H1 (cell line): ENCODE data around the gene CSNK1G3. TPM values are rescaled to one million over a fixed set of nuclear protein-coding genes. Genes with fewer than 3 reads are reported as not detected.

Experiments
- CTCF ChIA-PET: fragments of 300-600 bp; sonication (Branson Sonifier 250); formaldehyde crosslinking; loops from one replicate; lab custom pipeline; 2021; ENCODE audit not compliant: partially characterized antibody; lab: Charles Lee
- POLR2A ChIA-PET: fragments of 300-600 bp; sonication (Branson Sonifier 250); formaldehyde crosslinking; loops from one replicate; lab custom pipeline; 2021; ENCODE audit warnings: inconsistent platforms; ENCODE audit not compliant: partially characterized antibody; lab: Charles Lee
- DNase-seq, 2 experiments: peaks; one replicate each; pipeline versions ENCODE4 v3.0.0 to v3.0.0-alpha.2; 2010 to 2022; ENCODE audit warnings: low spot score in 2 of 2, low read depth in 1 of 2, mixed read lengths in 1 of 2
- FAIRE-seq: peaks from 2 replicates; lab custom pipeline; 2011; peaks lifted over from hg19 to GRCh38; lab: Jason Lieb, UNC
- H2AFZ ChIP-seq: 2 replicates; pipeline ENCODE4 v1.8.1; 2012; ENCODE audit warnings: low read length, inconsistent platforms
- H2AK5ac ChIP-seq: 2 replicates; pipeline ENCODE4 v1.6.1; 2013; ENCODE audit warnings: low read depth, low read length
- H2BK120ac ChIP-seq: replicated peaks from 2 replicates; pipeline ENCODE3; 2013; ENCODE audit warnings: low read depth, low read length, inconsistent platforms
- H2BK12ac ChIP-seq: 2 replicates; pipeline ENCODE4 v1.6.1; 2013; ENCODE audit warnings: low read depth, low read length
- H2BK15ac ChIP-seq: 2 replicates; pipeline ENCODE4 v1.6.1; 2013; ENCODE audit warnings: low read length
- H2BK20ac ChIP-seq: 2 replicates; pipeline ENCODE4 v1.6.1; 2013; ENCODE audit warnings: low read length
- H2BK5ac ChIP-seq: 2 replicates; pipeline ENCODE4 v1.6.1; 2013; ENCODE audit warnings: low read depth, low read length
- H3K14ac ChIP-seq: 2 replicates; pipeline ENCODE4 v1.6.1; 2013; ENCODE audit warnings: inconsistent platforms; ENCODE audit not compliant: insufficient read length
- H3K18ac ChIP-seq: 2 replicates; pipeline ENCODE4 v1.6.1; 2013; ENCODE audit warnings: low read length; ENCODE audit errors: extremely low read depth
- H3K23ac ChIP-seq: 2 replicates; pipeline ENCODE4 v1.6.1; 2013; ENCODE audit warnings: inconsistent platforms; ENCODE audit not compliant: insufficient read length
- H3K23me2 ChIP-seq: 2 replicates; pipeline ENCODE4 v1.6.1; 2013; ENCODE audit warnings: low read depth, low read length
- H3K27ac ChIP-seq: 2 replicates; pipeline ENCODE4 v1.6.1; 2011; ENCODE audit warnings: low read depth, low read length, inconsistent platforms
- H3K27me3 ChIP-seq, 4 experiments: replicated peaks in 1 of 4; 1 replicate in 1 of 4; 2 replicates in 3 of 4; pipeline versions ENCODE4 v1.6.1 to v1.8.1; 2011 to 2013; ENCODE audit warnings: low read length in 3 of 4, mild to moderate bottlenecking in 3 of 4, inconsistent platforms in 2 of 4, mixed read lengths in 2 of 4, moderate library complexity in 1 of 4; ENCODE audit not compliant: control insufficient read depth in 3 of 4, insufficient read depth in 3 of 4; ENCODE audit errors: extremely low read depth in 1 of 4
- H3K36me3 ChIP-seq, 4 experiments: 2 replicates each; pipeline versions ENCODE4 v1.6.1 to v1.8.1; 2011 to 2013; ENCODE audit warnings: mild to moderate bottlenecking in 4 of 4, low read length in 3 of 4, moderate library complexity in 2 of 4, control low read depth in 1 of 4, inconsistent platforms in 1 of 4; ENCODE audit not compliant: insufficient read depth in 4 of 4, control insufficient read depth in 2 of 4
- H3K4ac ChIP-seq: replicated peaks from 2 replicates; pipeline ENCODE3; 2013; ENCODE audit warnings: low read length, low read depth, mixed read lengths, inconsistent platforms; ENCODE audit not compliant: insufficient read length
- H3K4me1 ChIP-seq, 4 experiments: replicated peaks in 1 of 4; 1 replicate in 1 of 4; 2 replicates in 3 of 4; pipeline versions ENCODE4 v1.6.1 to v1.8.1; 2011 to 2013; ENCODE audit warnings: low read length in 3 of 4, inconsistent platforms in 2 of 4, mixed read lengths in 1 of 4; ENCODE audit not compliant: insufficient read depth in 4 of 4, control insufficient read depth in 3 of 4
- H3K4me2 ChIP-seq, 2 experiments: 2 replicates each; pipeline versions ENCODE4 v1.6.1 to v1.8.1; 2011 to 2013; ENCODE audit warnings: low read depth in 2 of 2, low read length in 2 of 2, control low read depth in 1 of 2, inconsistent platforms in 1 of 2, mild to moderate bottlenecking in 1 of 2; ENCODE audit not compliant: insufficient read depth in 1 of 2
- H3K4me3 ChIP-seq, 4 experiments: fragments of 200-600, 300-600 bp in 1 of 4; sonication (generic), shearing (Covaris generic), sonication (Bioruptor Twin) in 1 of 4; 2 replicates each; pipeline versions ENCODE4 v1.5.1 to v1.8.1; 2011 to 2016; ENCODE audit warnings: low read length in 4 of 4, low read depth in 3 of 4, control low read depth in 2 of 4, inconsistent platforms in 2 of 4, mild to moderate bottlenecking in 2 of 4, mixed read lengths in 1 of 4, moderate library complexity in 1 of 4; ENCODE audit not compliant: insufficient read depth in 2 of 4; ENCODE audit errors: extremely low read depth in 1 of 4
- H3K56ac ChIP-seq: replicated peaks from 2 replicates; pipeline ENCODE3; 2013; ENCODE audit warnings: low read depth, mild to moderate bottlenecking, mixed read lengths, low read length, inconsistent platforms; ENCODE audit not compliant: insufficient read length
- H3K79me1 ChIP-seq: 2 replicates; pipeline ENCODE4 v1.6.1; 2013; ENCODE audit warnings: low read depth, low read length, control low read depth
- H3K79me2 ChIP-seq, 2 experiments: 2 replicates each; pipeline versions ENCODE4 v1.6.1 to v1.8.1; 2012 to 2013; ENCODE audit warnings: low read length in 2 of 2, mild to moderate bottlenecking in 2 of 2, inconsistent platforms in 1 of 2; ENCODE audit not compliant: insufficient read depth in 2 of 2, control insufficient read depth in 1 of 2
- H3K9ac ChIP-seq, 4 experiments: replicated peaks in 1 of 4; 1 replicate in 1 of 4; 2 replicates in 3 of 4; pipeline versions ENCODE4 v1.6.1 to v1.8.1; 2011 to 2013; ENCODE audit warnings: low read depth in 3 of 4, low read length in 3 of 4, control low read depth in 2 of 4, mild to moderate bottlenecking in 2 of 4, moderate library complexity in 2 of 4, inconsistent platforms in 1 of 4; ENCODE audit errors: extremely low read depth in 1 of 4
- H3K9me3 ChIP-seq, 2 experiments: 2 replicates each; pipeline versions ENCODE4 v1.6.1 to v1.8.1; 2012 to 2013; ENCODE audit warnings: mild to moderate bottlenecking in 2 of 2, moderate library complexity in 2 of 2, control low read depth in 1 of 2, inconsistent platforms in 1 of 2, low read depth in 1 of 2, low read length in 1 of 2, mixed read lengths in 1 of 2; ENCODE audit not compliant: insufficient read depth in 2 of 2
- H4K20me1 ChIP-seq, 2 experiments: replicated peaks in 1 of 2; 2 replicates each; pipeline versions ENCODE3 to v1.8.1; 2011 to 2013; ENCODE audit warnings: inconsistent platforms in 2 of 2, low read length in 2 of 2, mild to moderate bottlenecking in 1 of 2; ENCODE audit not compliant: insufficient read depth in 2 of 2, control insufficient read depth in 1 of 2
- H4K5ac ChIP-seq: 2 replicates; pipeline ENCODE4 v1.6.1; 2013; ENCODE audit warnings: low read length, low read depth, mixed read lengths, inconsistent platforms; ENCODE audit not compliant: insufficient read length
- H4K8ac ChIP-seq: 2 replicates; pipeline ENCODE4 v1.8.0; 2013; ENCODE audit warnings: mild to moderate bottlenecking, moderate library complexity, low read length, inconsistent platforms; ENCODE audit not compliant: insufficient read depth; ENCODE audit errors: extremely low read depth
- H4K91ac ChIP-seq: replicated peaks from 2 replicates; pipeline ENCODE3; 2013; ENCODE audit warnings: low read length, mixed read lengths, inconsistent platforms; ENCODE audit not compliant: insufficient read length
- CEBPB ChIP-seq: IDR thresholded peaks from 2 replicates; pipeline ENCODE4 v1.6.1; 2012; ENCODE audit warnings: low read depth, low read length
- HDAC2 ChIP-seq, 2 experiments: fragments of 300-600 bp in 1 of 2; sonication (generic) in 1 of 2; IDR thresholded peaks; 2 replicates each; pipeline ENCODE4 v1.6.1; 2011 to 2012; ENCODE audit warnings: low read depth in 2 of 2, low read length in 2 of 2, mild to moderate bottlenecking in 2 of 2, moderate library complexity in 2 of 2, borderline replicate concordance in 1 of 2, inconsistent platforms in 1 of 2
- SIN3A ChIP-seq, 2 experiments: IDR thresholded peaks in 1 of 2; conservative IDR thresholded peaks in 1 of 2; 2 replicates each; pipeline ENCODE4 v1.6.1; 2011 to 2012; ENCODE audit warnings: low read length in 2 of 2, improper control_type of control experiment in 1 of 2, low read depth in 1 of 2, mild to moderate bottlenecking in 1 of 2
- WGBS, 2 experiments: shearing (Covaris generic) in 1 of 2; methylation state at CpG; one replicate each; pipeline versions ENCODE4 v1.1.6 to v1.1.7; 2013 to 2015; ENCODE audit warnings: low lambda C conversion rate in 2 of 2, mixed read lengths in 2 of 2, inconsistent platforms in 1 of 2, low coverage in 1 of 2, missing lambda C conversion rate in 1 of 2; ENCODE audit not compliant: insufficient replicate concordance in 2 of 2, insufficient coverage in 1 of 2, insufficient read length in 1 of 2; ENCODE audit errors: extremely low coverage in 1 of 2, missing lambda C conversion rate in 1 of 2; 5-methylcytosine and 5-hydroxymethylcytosine counted together
- polyA plus RNA-seq, 7 experiments: library from polyadenylated mRNA; depleted of rRNA in 3 of 7; stranded (reverse) in 5 of 7; unstranded in 2 of 7; fragments of >200 nt in 5 of 7; fragments of 200-250 nt in 2 of 7; gene quantifications; 1 replicate in 5 of 7; 2 replicates in 1 of 7; 4 replicates in 1 of 7; pipeline versions ENCODE4 v1.2.1 to v1.2.3, GENCODE V29; 2011 to 2013; ENCODE audit warnings: missing spikeins in 2 of 7, mixed read lengths in 2 of 7
- total RNA-seq: library from RNA; stranded (reverse); fragmentation: NEBNext Ultra II Directional; extraction: Animal tissue kit (Norgen Biotek cat#: 25700); gene quantifications from 2 replicates; pipeline ENCODE4 v1.2.1, GENCODE V29; 2021

The CSNK1G3 gene
- total and polyA plus RNA-seq, 2 of the 8 experiments (the other 6 are each of a cell fraction or from before 2014, with no cell fraction given): 10.6 to 58.9 TPM

- Histone ChIP-seq H3K4ac (no peak overlapping the region), H3K56ac (no peak overlapping the region), H2BK120ac (no peak overlapping the region), H3K4me3 (no peak overlapping the region), H4K20me1 (no peaks in the 10 kb centered on the region), H2AK5ac (no peak overlapping the region), H3K79me2 (no peaks in the 10 kb centered on the region), H3K9me3 (no peaks in the 10 kb centered on the region), H3K4me2 (no peak overlapping the region), H3K18ac (no peak overlapping the region), H3K79me1 (no peaks in the 10 kb centered on the region), H3K23ac (no peak overlapping the region), H2BK20ac (no peak overlapping the region), H2BK5ac (no peak overlapping the region), H3K36me3 (no peaks in the 10 kb centered on the region), H3K27me3 (peaks cover 0 to 1% (median 0%) of the 10 kb centered on the region in 4 experiments; a peak in 1 of 7 replicates), H4K8ac (no peak overlapping the region), H3K9ac (no peak overlapping the region), H2BK15ac (no peak overlapping the region), H3K23me2 (no peaks in the 10 kb centered on the region), H2AFZ (no peak overlapping the region), H3K27ac (no peak overlapping the region), H4K5ac (no peak overlapping the region), H3K14ac (no peak overlapping the region), H3K4me1 (no peaks in the 10 kb centered on the region), H4K91ac (no peak overlapping the region), H2BK12ac (no peak overlapping the region)
- FAIRE-seq: no peak
- POLR2A ChIA-PET: no interaction called here
- TF ChIP-seq HDAC2 (IDR thresholded peaks at IDR 0.05; ENCODE audit: borderline replicate concordance in 1 of 2, low read depth in 2 of 2, low read length in 2 of 2): no peak
- TF ChIP-seq SIN3A (conservative IDR thresholded peaks at IDR 0.05 in 1 of 2, IDR thresholded peaks at IDR 0.05 in 1 of 2; ENCODE audit: low read depth in 1 of 2, low read length in 2 of 2): no peak
- no peak for TF ChIP-seq CEBPB
- CTCF ChIA-PET: no interaction called here
- DNase-seq: no peak
- WGBS, 2 experiments: 88% methylated on average over 1 of the region's 1 CpG; no CpG with 5 or more reads in 1 of the 2 experiments
Measured at GRCh38 chr5:123476731-123477130, 35.2 kb upstream of the CSNK1G3 start.
